Cerebellar nuclear complex (tissue), 1 donor: ENCODE measurements around the gene TAF12.
A peak's percentile ranks its signal among the peaks of the same experiment; 100 is the strongest.
"Not testable (repeated sequence)": the region's sequence is repeated elsewhere in the genome, so short reads cannot be mapped to it uniquely, and the experiment has no call there.

Experiments used
- DNase-seq, 2 experiments: peaks; one replicate each; lab custom pipeline; 2025; lab: John Stamatoyannopoulos, UW

Gene TAF12, protein sequence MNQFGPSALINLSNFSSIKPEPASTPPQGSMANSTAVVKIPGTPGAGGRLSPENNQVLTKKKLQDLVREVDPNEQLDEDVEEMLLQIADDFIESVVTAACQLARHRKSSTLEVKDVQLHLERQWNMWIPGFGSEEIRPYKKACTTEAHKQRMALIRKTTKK

GRCh38 chr1:28642847-28643635 lies at the start of gene TAF12:
TSS of gene TAF12 (minus strand) at chr1:28643067. CDS start at chr1:28622081, 20,986 bp downstream.
- peak in 1 of 2 experiments; percentile 44 for DNase-seq

DNA sequence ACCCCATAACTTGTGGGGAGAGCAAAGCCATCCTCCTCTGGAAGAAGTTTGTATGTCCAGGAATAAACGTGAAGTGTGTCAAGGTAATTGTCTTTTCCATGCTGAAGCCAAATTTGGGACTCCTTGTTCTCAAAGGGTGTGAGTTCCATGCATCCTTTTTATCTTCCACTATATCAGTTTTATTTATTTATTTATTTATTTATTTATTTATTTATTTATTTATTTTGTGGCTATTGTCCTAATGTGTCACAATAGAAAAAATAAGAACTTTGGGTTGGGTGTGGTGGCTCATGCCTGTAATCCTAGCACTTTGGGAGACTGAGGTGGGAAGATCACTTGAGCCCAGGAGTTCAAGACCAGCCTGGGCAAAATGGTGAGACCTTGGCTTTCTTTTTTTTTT lies 48.8 kb upstream of the TAF12 start:
- DNase-seq = not testable (repeated sequence)

- no peak for DNase-seq
Measured at GRCh38 chr1:28684937-28685336, 42.1 kb upstream of the TAF12 start.

- no peak for DNase-seq
Measured at GRCh38 chr1:28682840-28683239, 40.0 kb upstream of the TAF12 start.

- DNase-seq = no peak
Measured at GRCh38 chr1:28680151-28680550, 37.3 kb upstream of the TAF12 start.

GRCh38 chr1:28675924-28676257 lies 33.0 kb upstream of the TAF12 start:
- no peak for DNase-seq

DNA sequence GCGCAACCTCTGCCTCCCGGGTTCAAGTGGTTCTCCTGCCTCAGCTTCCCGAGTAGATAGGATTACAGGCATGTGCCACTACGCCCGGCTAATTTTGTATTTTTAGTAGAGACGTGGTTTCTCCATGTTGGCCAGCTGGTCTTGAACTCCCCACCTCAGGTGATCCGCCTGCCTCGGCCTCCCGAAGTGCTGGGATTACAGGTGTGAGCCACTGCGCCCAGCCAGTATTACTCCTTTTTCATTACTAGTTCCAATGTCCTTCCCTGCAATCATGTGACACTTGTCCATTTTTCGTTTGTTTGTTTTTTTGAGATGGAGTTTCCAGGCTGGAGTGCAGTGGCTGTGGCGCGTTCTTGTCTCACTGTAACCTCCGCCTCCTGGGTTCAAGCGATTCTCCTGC lies 30.1 kb upstream of the TAF12 start:
- not testable (repeated sequence) for DNase-seq

- DNase-seq = no peak
Measured at GRCh38 chr1:28671254-28671780, 28.4 kb upstream of the TAF12 start.

DNA sequence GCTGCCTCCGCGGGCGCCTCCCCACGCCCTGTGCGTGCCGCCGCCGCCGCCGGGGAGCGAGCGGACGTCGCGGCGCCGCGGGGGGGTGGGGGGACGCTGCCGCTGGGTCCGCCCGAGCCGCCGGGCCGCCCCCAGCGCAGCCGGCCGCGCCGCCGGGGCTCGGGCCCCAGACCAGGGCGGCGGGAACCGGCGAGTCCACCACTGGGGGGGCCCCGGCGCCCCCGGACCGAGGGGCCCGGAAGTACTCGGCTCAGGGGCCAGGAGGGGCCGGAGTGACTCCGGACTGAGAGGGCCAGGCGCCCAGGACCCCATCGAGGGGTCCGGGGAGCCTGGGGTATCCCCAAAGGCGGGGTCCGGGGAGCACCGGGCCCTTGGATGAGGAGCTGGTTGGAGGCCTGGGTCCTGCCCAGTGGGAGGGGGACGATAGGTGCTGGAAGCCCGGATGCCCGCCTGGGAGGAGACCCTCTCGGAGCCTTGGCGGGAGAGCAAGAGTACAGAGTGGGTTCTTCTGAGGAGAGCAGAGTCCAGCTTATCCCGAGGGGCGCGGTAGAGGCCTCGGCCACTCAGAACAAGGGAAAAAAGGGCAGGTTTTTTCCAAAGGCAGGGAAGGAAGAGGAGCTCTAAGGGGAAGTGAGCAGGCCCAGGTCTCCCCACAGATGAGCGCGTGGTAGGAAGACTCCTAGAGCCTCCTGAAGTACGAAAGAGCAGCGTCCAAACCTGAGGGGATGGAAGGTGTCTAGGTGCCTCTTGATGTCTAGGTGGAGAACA lies 26.3 kb upstream of the TAF12 start:
- no peak for DNase-seq

- peak in 1 of 2 experiments; percentile 6 for DNase-seq
Measured at GRCh38 chr1:28668191-28668955, 25.5 kb upstream of the TAF12 start, which contains the start of gene GMEB1. TSS of gene GMEB1 (plus strand) at chr1:28668784. CDS start at chr1:28683613, 14,829 bp downstream.

DNA sequence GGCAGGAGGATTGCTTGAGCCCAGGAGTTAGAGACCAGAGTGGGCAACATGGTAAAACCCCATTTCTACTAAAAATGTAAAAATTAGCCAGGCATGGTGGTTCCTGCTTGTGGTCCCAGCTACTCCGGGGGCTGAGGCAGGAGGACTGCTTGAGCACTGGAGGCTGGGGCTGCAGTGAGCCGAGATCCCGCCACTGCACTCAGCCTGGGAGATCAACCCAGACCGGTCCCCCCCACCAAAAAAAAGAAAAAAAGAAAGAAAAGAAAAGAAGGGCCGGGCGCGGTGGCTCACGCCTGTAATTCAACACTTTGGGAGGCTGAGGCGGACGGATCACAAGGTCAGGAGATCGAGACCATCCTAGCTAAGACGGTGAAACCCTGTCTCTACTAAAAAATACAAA lies 23.9 kb upstream of the TAF12 start:
- no peak for DNase-seq

GRCh38 chr1:28663871-28664470 lies 21.1 kb upstream of the TAF12 start:
- DNase-seq = peak; percentile 14 to 40

DNA sequence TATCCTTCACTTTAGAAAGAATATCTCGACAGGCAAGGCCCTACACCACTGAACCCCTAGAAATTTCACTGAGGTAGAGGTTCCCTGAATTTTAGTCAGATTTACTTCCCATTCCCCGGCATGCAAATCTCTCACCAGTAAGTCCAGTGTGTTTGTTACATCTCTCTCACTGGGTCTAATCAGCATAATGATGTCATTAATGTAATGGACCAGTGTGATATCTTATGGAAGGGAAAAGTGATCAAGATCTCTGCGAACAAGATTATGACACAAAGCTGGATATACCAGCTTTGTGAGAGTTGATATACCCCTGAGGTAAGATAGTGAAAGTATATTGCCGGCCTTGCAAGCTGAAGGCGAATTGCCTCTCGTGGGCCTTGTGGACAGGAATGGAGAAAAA lies 13.5 kb upstream of the TAF12 start:
- no peak for DNase-seq

DNA sequence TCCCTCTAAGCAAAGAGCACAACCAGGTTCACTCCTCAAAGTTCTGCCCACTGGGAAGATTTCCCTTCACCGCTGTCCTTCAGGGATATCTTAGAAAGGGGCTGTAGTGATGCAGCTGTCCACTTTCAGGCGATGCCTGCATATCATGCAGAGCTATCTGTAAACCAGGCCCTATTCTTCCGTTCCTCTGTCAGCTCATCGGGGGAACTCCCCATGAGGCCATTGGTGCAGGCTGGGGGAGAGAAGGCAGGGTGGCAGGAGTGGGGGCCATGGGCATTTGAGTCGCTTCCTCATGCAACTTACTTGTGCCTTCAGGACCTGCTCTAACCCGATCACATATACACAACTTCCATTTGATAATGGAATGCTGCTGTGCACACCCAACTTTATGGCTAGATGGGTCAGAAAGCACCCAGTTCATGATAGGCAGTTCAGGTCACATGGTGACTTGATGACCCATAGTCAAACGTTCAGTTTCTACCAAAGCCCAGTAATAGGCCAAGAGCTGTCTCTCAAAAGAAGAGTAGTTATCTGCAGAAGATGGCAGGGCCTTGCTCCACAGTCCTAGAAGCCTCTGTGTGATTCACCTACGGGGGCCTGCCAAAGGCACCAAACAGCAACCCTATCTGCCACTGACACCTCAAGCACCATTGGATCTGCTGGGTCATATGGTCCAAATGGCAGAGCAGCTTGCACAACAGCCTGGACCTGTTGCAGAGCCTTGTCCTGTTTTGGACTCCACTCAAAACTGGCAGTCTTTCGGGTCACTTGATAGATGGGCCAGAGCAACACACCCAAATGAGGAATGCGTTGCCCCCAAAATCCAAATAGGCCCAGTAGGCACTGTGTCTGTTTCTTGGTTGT lies 12.8 kb upstream of the TAF12 start:
- not testable (repeated sequence) for DNase-seq

GRCh38 chr1:28653870-28654269 lies 11.0 kb upstream of the TAF12 start:
- not testable (repeated sequence) for DNase-seq

DNA sequence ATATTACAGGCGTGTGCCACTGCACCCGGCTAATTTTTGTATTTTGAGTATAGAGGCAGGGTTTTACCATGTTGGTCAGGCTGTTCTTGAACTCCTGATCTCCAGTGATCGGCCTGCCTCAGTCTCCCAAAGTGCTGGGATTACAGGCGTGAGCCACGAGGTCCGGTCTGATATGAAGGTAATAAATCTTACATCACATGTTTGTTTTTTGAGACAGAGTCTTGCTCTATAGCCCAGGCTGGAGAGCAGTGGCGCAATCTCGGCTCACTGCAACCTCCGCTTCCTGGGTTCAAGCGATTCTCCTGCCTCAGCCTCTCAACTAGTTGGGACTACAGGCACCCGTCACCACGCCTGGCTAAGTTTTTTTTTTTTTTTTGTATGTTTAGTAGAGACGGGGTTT lies 10.2 kb upstream of the TAF12 start:
- DNase-seq = not testable (repeated sequence)

DNA sequence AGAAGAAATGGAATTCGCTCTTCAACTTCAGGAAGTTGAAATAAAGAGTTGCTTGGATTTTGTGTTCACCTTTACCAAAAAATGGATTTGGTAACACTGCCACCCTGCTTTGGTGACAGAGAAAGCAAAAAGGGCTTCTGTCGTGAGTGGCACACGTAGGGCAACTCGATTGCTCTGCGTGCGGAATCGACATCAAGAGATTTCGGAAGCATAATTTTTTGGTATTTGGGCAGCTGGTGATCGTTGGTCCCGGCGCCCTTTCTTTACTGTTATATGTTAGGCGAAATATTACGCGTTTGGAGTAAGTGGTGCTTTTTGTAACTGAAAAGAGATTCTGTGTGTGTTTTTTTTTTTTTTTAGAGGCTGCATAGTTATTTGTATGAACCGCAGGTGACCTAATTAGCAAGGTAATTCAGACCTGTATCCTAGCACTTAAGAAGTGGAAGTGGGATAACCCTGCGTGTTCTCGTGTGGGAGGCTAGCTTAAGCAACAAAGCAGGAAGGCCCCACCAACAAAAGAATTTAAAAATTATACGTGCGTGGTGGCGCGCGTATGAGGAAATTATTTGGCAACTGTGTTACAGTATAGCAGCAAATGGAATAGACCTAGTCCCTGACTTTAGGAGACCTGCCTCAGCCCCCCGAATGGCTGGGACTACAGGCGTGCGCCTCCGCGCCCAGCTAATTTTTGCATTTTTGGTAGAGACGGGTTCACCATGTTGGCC lies 5.8 kb upstream of the TAF12 start, which contains the start of gene RNU11:
RNU11 (plus strand) TSS at position 127 of the 725 bp plus-strand sequence.
- peak; percentile 88 to 95 for DNase-seq

DNA sequence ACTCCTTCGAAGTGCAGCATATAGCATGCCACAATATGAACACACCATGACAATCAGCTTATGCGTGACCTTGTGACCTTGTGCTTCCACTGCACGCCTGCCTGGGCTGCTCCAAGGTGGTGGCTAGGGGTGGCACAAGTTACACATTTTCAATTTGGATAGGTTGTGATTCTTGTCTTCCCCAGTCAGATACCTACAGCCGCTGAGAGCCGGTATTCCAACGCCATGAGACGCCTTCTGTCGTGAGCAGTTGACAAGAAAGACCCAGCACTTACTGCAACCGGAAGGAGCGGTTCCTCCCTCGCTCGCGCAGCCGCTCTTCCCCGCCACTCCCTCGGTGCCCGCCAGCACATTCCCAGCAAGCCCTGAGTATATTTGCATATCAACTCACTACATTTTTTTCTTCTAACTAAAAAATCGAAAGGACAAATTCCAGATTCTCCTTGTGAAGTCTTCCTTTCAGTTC lies 5.2 kb upstream of the TAF12 start:
- peak; percentile 35 to 95 for DNase-seq

- DNase-seq = no peak
Measured at GRCh38 chr1:28646040-28646439, 3.2 kb upstream of the TAF12 start.
